Liver (tissue), 9 donors: ENCODE measurements around the gene NSUN4. TPM values are rescaled to one million over a fixed set of nuclear protein-coding genes. Genes with fewer than 3 reads are reported as not detected.

Experiments
- DNase-seq: peaks from one replicate; pipeline ENCODE4 v3.0.0-alpha.2; 2017; ENCODE audit warnings: low spot score
- H3K27ac ChIP-seq, 2 donors: one replicate each; pipeline ENCODE4 v1.7.0; 2013; ENCODE audit warnings: inconsistent platforms in 2 of 2, low read length in 2 of 2, control low read depth in 1 of 2, low read depth in 1 of 2, mild to moderate bottlenecking in 1 of 2
- H3K27me3 ChIP-seq, 4 donors: one replicate each; pipeline versions ENCODE4 v1.6.1 to v1.7.0; 2013; ENCODE audit warnings: low read length in 3 of 4, inconsistent platforms in 1 of 4, mild to moderate bottlenecking in 1 of 4, moderate library complexity in 1 of 4; ENCODE audit not compliant: control insufficient read depth in 4 of 4, insufficient read depth in 4 of 4
- H3K36me3 ChIP-seq, 4 donors: one replicate each; pipeline versions ENCODE4 v1.6.1 to v1.7.0; 2013; ENCODE audit warnings: low read length in 3 of 4, mild to moderate bottlenecking in 3 of 4, low read depth in 1 of 4, moderate library complexity in 1 of 4; ENCODE audit not compliant: control insufficient read depth in 4 of 4, insufficient read depth in 3 of 4
- H3K4me1 ChIP-seq, 4 donors: one replicate each; pipeline versions ENCODE4 v1.6.1 to v1.7.0; 2013; ENCODE audit warnings: low read length in 3 of 4, mild to moderate bottlenecking in 3 of 4, moderate library complexity in 1 of 4; ENCODE audit not compliant: control insufficient read depth in 4 of 4, insufficient read depth in 4 of 4
- H3K4me3 ChIP-seq, 3 donors: one replicate each; pipeline versions ENCODE4 v1.6.1 to v1.7.0; 2013; ENCODE audit warnings: low read length in 3 of 3, control low read depth in 1 of 3, low read depth in 1 of 3, mild to moderate bottlenecking in 1 of 3
- H3K9ac ChIP-seq, 2 donors: one replicate each; pipeline ENCODE4 v1.7.0; 2013; ENCODE audit warnings: low read length in 2 of 2, mild to moderate bottlenecking in 2 of 2, moderate library complexity in 2 of 2, control low read depth in 1 of 2, low read depth in 1 of 2
- H3K9me3 ChIP-seq, 4 donors: one replicate each; pipeline versions ENCODE4 v1.6.1 to v1.7.0; 2013; ENCODE audit warnings: low read length in 3 of 4; ENCODE audit not compliant: control insufficient read depth in 4 of 4
- CTCF ChIP-seq: fragments of 150-350 bp; IDR thresholded peaks from 2 replicates; pipeline ENCODE4 v1.5.1; 2017; ENCODE audit warnings: improper control_type of control experiment, low read depth, low read length; ENCODE audit not compliant: missing input control
- EGR1 ChIP-seq, 2 donors: IDR thresholded peaks; 2 replicates each; pipeline ENCODE4 v1.6.1; 2016 to 2018; ENCODE audit warnings: antibody characterized with exemption in 2 of 2, low read depth in 2 of 2
- FOXA2 ChIP-seq: IDR thresholded peaks from 2 replicates; pipeline ENCODE4 v1.6.1; 2016; ENCODE audit warnings: antibody characterized with exemption
- GABPA ChIP-seq, 2 donors: IDR thresholded peaks in 1 of 2; conservative IDR thresholded peaks in 1 of 2; 2 replicates each; pipeline ENCODE4 v1.6.1; 2016; ENCODE audit warnings: antibody characterized with exemption in 2 of 2, mild to moderate bottlenecking in 1 of 2, moderate library complexity in 1 of 2
- HNF4A ChIP-seq, 2 donors: conservative IDR thresholded peaks; 2 replicates each; pipeline ENCODE4 v1.6.1; 2016; ENCODE audit warnings: antibody characterized with exemption in 2 of 2, mild to moderate bottlenecking in 2 of 2
- HNF4G ChIP-seq: IDR thresholded peaks from 2 replicates; pipeline ENCODE4 v1.6.1; 2016; ENCODE audit warnings: antibody characterized with exemption
- MAX ChIP-seq: IDR thresholded peaks from 2 replicates; pipeline ENCODE4 v1.6.1; 2016; ENCODE audit warnings: antibody characterized with exemption
- RAD21 ChIP-seq, 2 donors: IDR thresholded peaks; 2 replicates each; pipeline ENCODE4 v1.6.1; 2016; ENCODE audit warnings: antibody characterized with exemption in 2 of 2, mild to moderate bottlenecking in 2 of 2
- REST ChIP-seq: IDR thresholded peaks from 2 replicates; pipeline ENCODE4 v1.6.1; 2016; ENCODE audit warnings: antibody characterized with exemption, mild to moderate bottlenecking
- RXRA ChIP-seq, 2 donors: IDR thresholded peaks; 2 replicates each; pipeline ENCODE4 v1.6.1; 2017 to 2018; ENCODE audit warnings: antibody characterized with exemption in 2 of 2, mild to moderate bottlenecking in 1 of 2
- SP1 ChIP-seq: IDR thresholded peaks from 2 replicates; pipeline ENCODE4 v1.6.1; 2018; ENCODE audit warnings: antibody characterized with exemption, mild to moderate bottlenecking
- TAF1 ChIP-seq: conservative IDR thresholded peaks from 2 replicates; pipeline ENCODE4 v1.6.1; 2016; ENCODE audit warnings: antibody characterized with exemption, mild to moderate bottlenecking
- YY1 ChIP-seq: IDR thresholded peaks from 2 replicates; pipeline ENCODE4 v1.6.1; 2016; ENCODE audit warnings: antibody characterized with exemption, mild to moderate bottlenecking
- ZBTB33 ChIP-seq: IDR thresholded peaks from 2 replicates; pipeline ENCODE4 v1.6.1; 2016; ENCODE audit warnings: antibody characterized with exemption
- WGBS: extraction: QIAGEN DNeasy Blood & Tissue Kit; methylation state at CpG from one replicate; pipeline ENCODE4 v1.1.7; 2013; 5-methylcytosine and 5-hydroxymethylcytosine counted together
- polyA plus RNA-seq, 2 donors: library from polyadenylated mRNA; stranded (reverse) in 1 of 2; unstranded in 1 of 2; fragments of 200-250 nt in 1 of 2; fragments of >200 nt in 1 of 2; fragmentation: Nextera tagmentation in 1 of 2; extraction: Ambion mirVana in 1 of 2; gene quantifications; one replicate each; pipeline versions ENCODE4 v1.2.1 to v1.2.3, GENCODE V29; 2013 to 2015
- total RNA-seq, 2 donors: library from RNA; depleted of rRNA; stranded (reverse); fragments of >200 nt; gene quantifications; one replicate each; pipeline ENCODE4 v1.2.3, GENCODE V29; 2014
- TF ChIP-seq, protein P1 (sequence below): IDR thresholded peaks from 2 replicates; pipeline ENCODE4 v1.6.1; 2016; ENCODE audit warnings: antibody characterized with exemption
- donor health status: healthy.
- donor health status: healthy.
- donor health status: healthy.
- donor health status: healthy.
- donor health status: healthy.

The NSUN4 gene
- total and polyA plus RNA-seq, 4 donors, result 7.0 to 17.2 (median 12.0) TPM

DNA sequence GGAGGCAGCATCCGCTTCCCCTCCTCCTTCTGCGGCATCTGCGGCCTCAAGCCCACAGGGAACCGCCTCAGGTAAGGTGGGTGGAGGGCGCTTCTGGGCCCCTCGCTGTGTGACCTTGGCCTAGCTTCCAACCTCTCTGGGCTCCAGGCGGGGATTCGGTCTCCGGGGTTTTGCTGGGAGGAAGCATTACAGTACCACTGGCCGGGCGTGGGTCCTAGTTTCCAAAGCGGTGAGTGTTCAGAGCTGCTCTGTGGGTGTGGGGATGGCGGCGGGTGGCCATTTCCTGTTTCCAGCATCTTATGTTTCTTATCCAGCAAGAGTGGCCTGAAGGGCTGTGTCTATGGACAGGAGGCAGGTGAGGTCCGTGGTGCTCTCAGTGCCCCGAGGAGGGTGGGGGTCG lies 65.1 kb downstream of the NSUN4 start:
- H3K36me3 ChIP-seq, result peaks cover 0 to 19% (median 4%) of the 10 kb centered on the region in 4 donors
- H3K27me3 ChIP-seq, result no peaks in the 10 kb centered on the region
- WGBS, result 91% methylated on average over 17 of the region's 17 CpGs

GRCh38 chr1:46406881-46407608 lies 66.4 kb downstream of the NSUN4 start:
- no peak overlapping the region for H3K27ac ChIP-seq
- H3K27me3 ChIP-seq, result no peaks in the 10 kb centered on the region
- WGBS, result 84% methylated on average over 13 of the region's 13 CpGs
- no peak overlapping the region for H3K4me3 ChIP-seq
- H3K9me3 ChIP-seq, result no peaks in the 10 kb centered on the region
- peaks cover 0 to 7% (median 3%) of the 10 kb centered on the region in 4 donors for H3K4me1 ChIP-seq
- DNase-seq, result no peak
- no peak overlapping the region for H3K9ac ChIP-seq
- peaks cover 0 to 26% (median 9%) of the 10 kb centered on the region in 4 donors for H3K36me3 ChIP-seq
- no peak for TF ChIP-seq REST
- no peak for TF ChIP-seq MAX
- no peak for TF ChIP-seq RXRA (IDR thresholded peaks at IDR 0.05)
- no peak for TF ChIP-seq ZBTB33
- no peak for TF ChIP-seq TAF1
- TF ChIP-seq, protein P1, sequence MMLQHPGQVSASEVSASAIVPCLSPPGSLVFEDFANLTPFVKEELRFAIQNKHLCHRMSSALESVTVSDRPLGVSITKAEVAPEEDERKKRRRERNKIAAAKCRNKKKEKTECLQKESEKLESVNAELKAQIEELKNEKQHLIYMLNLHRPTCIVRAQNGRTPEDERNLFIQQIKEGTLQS, result no peak

More for the DNA sequence above, 65.1 kb downstream of the NSUN4 start:
- peaks cover 3 to 16% (median 13%) of the 10 kb centered on the region in 4 donors for H3K4me1 ChIP-seq
- DNase-seq, result no peak
- no peak overlapping the region for H3K4me3 ChIP-seq
- no peak overlapping the region for H3K9ac ChIP-seq
- no peaks in the 10 kb centered on the region for H3K9me3 ChIP-seq
- H3K27ac ChIP-seq, result no peak overlapping the region
- TF ChIP-seq HNF4A (conservative IDR thresholded peaks at IDR 0.05), result no peak
- TF ChIP-seq SP1, result no peak
- no peak for TF ChIP-seq RXRA (IDR thresholded peaks at IDR 0.05)
- TF ChIP-seq TAF1, result no peak
- no peak for TF ChIP-seq FOXA2
- no peak for TF ChIP-seq EGR1 (IDR thresholded peaks at IDR 0.05; ENCODE audit: low read depth in 2 of 2)
- no peak for TF ChIP-seq CTCF
- TF ChIP-seq HNF4G, result no peak
- TF ChIP-seq ZBTB33, result no peak
- TF ChIP-seq MAX, result no peak
- no peak for TF ChIP-seq GABPA (IDR thresholded peaks at IDR 0.05 in 1 of 2, conservative IDR thresholded peaks at IDR 0.05 in 1 of 2)
- TF ChIP-seq RAD21 (IDR thresholded peaks at IDR 0.05), result no peak
- TF ChIP-seq YY1, result no peak
- TF ChIP-seq, protein P1, result no peak
